Fibroblast of the aortic adventitia (primary cell): ENCODE measurements around the gene IL13. TPM values are rescaled to one million over a fixed set of nuclear protein-coding genes. Genes with fewer than 3 reads are reported as not detected.

Experiments
- DNase-seq: peaks from one replicate; pipeline ENCODE4 v3.0.0-alpha.2; 2010; ENCODE audit warnings: low read depth
- H3K4me3 ChIP-seq: 2 replicates; pipeline ENCODE4 v1.5.1; 2011; ENCODE audit warnings: low read depth, mild to moderate bottlenecking, control low read depth, low read length, moderate library complexity
- CTCF ChIP-seq: IDR thresholded peaks from 2 replicates; pipeline ENCODE4 v1.5.1; 2011; ENCODE audit warnings: mild to moderate bottlenecking, low read length, control low read depth, inconsistent platforms; ENCODE audit not compliant: insufficient read depth
- total RNA-seq: library from RNA; depleted of rRNA; stranded (reverse); fragments of >200 nt; gene quantifications from 2 replicates; pipeline ENCODE4 v1.2.3, GENCODE V29; 2012; ENCODE audit warnings: low replicate concordance

Gene IL13
- total RNA-seq, result not detected in 2 replicates

- DNase-seq, result no peak
- no peak for TF ChIP-seq CTCF
- no peak within 1 kb of the TSS for H3K4me3 ChIP-seq
These were observed at the start of gene IL13 for GRCh38 chr5:132657676-132658380. IL13 (plus strand) TSS chr5:132658173; CDS start chr5:132658187, 14 bp downstream.

GRCh38 chr5:132611965-132612364 is 46.0 kb upstream of the IL13 start:
- no peak overlapping the region for H3K4me3 ChIP-seq
- DNase-seq, result no peak
- TF ChIP-seq CTCF, result no peak

GRCh38 chr5:132612846-132613245 is 45.1 kb upstream of the IL13 start:
- no peak for DNase-seq
- H3K4me3 ChIP-seq, result no peak overlapping the region
- no peak for TF ChIP-seq CTCF

- no peak for TF ChIP-seq CTCF
- H3K4me3 ChIP-seq, result no peak overlapping the region
- DNase-seq, result no peak
These were observed 36.3 kb upstream of the IL13 start for GRCh38 chr5:132621699-132622098.

GRCh38 chr5:132622608-132623007 is 35.4 kb upstream of the IL13 start:
- H3K4me3 ChIP-seq, result no peak overlapping the region
- no peak for TF ChIP-seq CTCF

GRCh38 chr5:132627470-132627869 is 30.5 kb upstream of the IL13 start:
- no peak overlapping the region for H3K4me3 ChIP-seq
- DNase-seq, result no peak
- TF ChIP-seq CTCF, result no peak

More at GRCh38 chr5:132622608-132623007, 35.4 kb upstream of the IL13 start:
- DNase-seq, result no peak

GRCh38 chr5:132628814-132629213 is 29.2 kb upstream of the IL13 start:
- TF ChIP-seq CTCF, result no peak
- DNase-seq, result no peak
- no peak overlapping the region for H3K4me3 ChIP-seq
